Effector memory CD8-positive, alpha-beta T cell (primary cell): ENCODE measurements around the gene CETP.
A peak's percentile ranks its signal among the peaks of the same experiment; 100 is the strongest.

Experiments used
- ATAC-seq: fragments of 150-1000 bp; cut with Tn5 transposase; replicated peaks from 2 replicates; pipeline ENCODE4 v1.10.0; 2021; ENCODE audit warnings: mild to moderate bottlenecking, moderate library complexity
- DNase-seq, 3 experiments: peaks; one replicate each; pipeline ENCODE4 v3.0.0; 2021
- H3K27ac Mint-ChIP-seq, 2 donors: one replicate each; pipeline ENCODE4 v1.8.0; 2022; ENCODE audit warnings: mild to moderate bottlenecking in 2 of 2, mixed read lengths in 2 of 2, moderate library complexity in 2 of 2
- H3K27me3 Mint-ChIP-seq, 2 donors: one replicate each; pipeline ENCODE4 v1.8.0; 2022; ENCODE audit warnings: mixed read lengths in 2 of 2
- H3K36me3 Mint-ChIP-seq: one replicate; pipeline ENCODE4 v1.8.0; 2022; ENCODE audit warnings: mild to moderate bottlenecking, moderate library complexity, mixed read lengths; ENCODE audit not compliant: insufficient read depth
- H3K4me1 Mint-ChIP-seq, 2 donors: one replicate each; pipeline ENCODE4 v1.8.0; 2022; ENCODE audit warnings: low read depth in 2 of 2, mixed read lengths in 2 of 2
- H3K4me3 Mint-ChIP-seq, 2 donors: one replicate each; pipeline ENCODE4 v1.8.0; 2022; ENCODE audit warnings: mild to moderate bottlenecking in 2 of 2, mixed read lengths in 2 of 2, moderate library complexity in 2 of 2
- H3K9me3 Mint-ChIP-seq, 2 donors: one replicate each; pipeline ENCODE4 v1.8.0; 2022; ENCODE audit warnings: mixed read lengths in 2 of 2
- total RNA-seq, 9 experiments: gene quantifications; one replicate each; lab custom pipeline; 2026; lab: John Stamatoyannopoulos, UW

CETP gene
- 0 to 0.49 (median 0.12) reads per million in 9 experiments for total RNA-seq

DNA sequence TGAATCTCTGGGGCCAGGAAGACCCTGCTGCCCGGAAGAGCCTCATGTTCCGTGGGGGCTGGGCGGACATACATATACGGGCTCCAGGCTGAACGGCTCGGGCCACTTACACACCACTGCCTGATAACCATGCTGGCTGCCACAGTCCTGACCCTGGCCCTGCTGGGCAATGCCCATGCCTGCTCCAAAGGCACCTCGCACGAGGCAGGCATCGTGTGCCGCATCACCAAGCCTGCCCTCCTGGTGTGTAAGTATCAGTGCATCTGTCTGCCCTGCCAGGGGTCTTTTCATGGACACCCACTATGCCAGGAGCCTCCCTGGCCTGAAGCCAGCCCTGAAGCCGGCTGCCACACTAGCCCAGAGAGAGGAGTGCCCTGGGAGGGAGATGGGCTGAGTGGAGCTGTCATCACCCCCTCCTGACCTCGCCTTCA lies at the start of gene CETP:
CETP (plus strand) TSS at position 100 of the 431 bp plus-strand sequence; CDS start at position 130, 30 bp downstream.
- Mint-ChIP-seq H3K9me3 (no peaks in the 10 kb centered on the region), H3K36me3 (no peaks in the 10 kb centered on the region), H3K27me3 (no peaks in the 10 kb centered on the region), H3K4me3 (peak within 1 kb of the TSS in 1 of 2 donors; percentile 12), H3K27ac (no peak within 1 kb of the TSS), H3K4me1 (peaks cover 15 to 17% of the 10 kb centered on the region in 2 donors)
- ATAC-seq (no peak), DNase-seq (no peak)

DNA sequence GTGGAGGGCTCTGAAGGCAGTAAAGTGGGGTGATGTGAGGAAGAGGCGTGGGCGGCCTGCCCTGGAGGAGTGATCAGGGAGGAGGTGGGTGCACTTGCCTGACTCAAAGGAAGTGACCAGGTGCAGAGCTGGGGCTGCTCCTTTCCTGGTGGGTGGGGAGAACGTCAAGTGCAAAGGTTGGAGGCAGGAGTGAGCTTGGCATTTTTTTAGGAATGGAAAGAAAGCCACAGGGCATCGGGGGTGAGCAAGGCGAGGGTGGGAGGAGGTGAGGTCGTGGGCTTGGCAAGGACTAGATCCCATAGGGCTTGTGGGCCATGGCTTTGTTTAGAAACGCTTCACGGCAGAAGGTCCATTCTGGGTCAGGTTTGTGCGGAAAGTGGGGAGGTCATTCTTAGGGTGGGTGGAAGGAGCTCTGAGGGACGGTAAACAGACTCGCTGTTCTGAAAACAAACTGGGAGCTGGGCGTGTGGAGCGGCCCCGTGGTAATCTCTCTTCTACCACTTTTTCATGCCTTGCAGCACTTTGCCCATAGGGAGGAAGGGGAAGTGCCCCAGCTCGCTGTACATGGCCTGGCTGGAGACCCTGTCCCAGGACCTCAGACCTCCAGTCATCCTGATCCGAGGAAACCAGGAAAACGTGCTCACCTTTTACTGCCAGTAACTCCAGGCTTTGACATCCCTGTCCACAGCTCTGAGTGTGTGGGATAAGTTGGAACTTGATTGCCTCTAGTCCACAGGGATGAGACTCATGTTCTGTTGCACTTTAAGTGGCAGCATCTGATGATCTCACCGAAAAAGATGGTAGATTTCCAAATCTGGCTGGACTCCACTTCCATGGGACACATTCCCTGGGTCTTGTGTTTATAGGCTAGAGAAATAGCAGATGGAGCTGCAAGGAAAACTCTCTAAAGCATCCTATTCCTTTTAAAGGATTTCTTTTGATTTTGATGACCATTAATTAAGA lies 48.7 kb upstream of the CETP start:
- ATAC-seq = no peak
- Mint-ChIP-seq H3K4me1 (peaks cover 13 to 16% of the 10 kb centered on the region in 2 donors), H3K27ac (no peak overlapping the region), H3K4me3 (no peak overlapping the region), H3K9me3 (no peaks in the 10 kb centered on the region), H3K36me3 (peaks cover 2% of the 10 kb centered on the region), H3K27me3 (peaks cover 7 to 23% of the 10 kb centered on the region in 2 donors)
- DNase-seq = no peak

GRCh38 chr16:56914896-56915295 lies 46.9 kb upstream of the CETP start:
- no peak for DNase-seq
- no peak overlapping the region for H3K27ac Mint-ChIP-seq
- no peak overlapping the region for H3K4me3 Mint-ChIP-seq
- H3K27me3 Mint-ChIP-seq = peaks cover 7 to 23% of the 10 kb centered on the region in 2 donors
- ATAC-seq = no peak
- peaks cover 13 to 20% of the 10 kb centered on the region in 2 donors for H3K4me1 Mint-ChIP-seq
- no peaks in the 10 kb centered on the region for H3K9me3 Mint-ChIP-seq
- H3K36me3 Mint-ChIP-seq = no peaks in the 10 kb centered on the region

DNA sequence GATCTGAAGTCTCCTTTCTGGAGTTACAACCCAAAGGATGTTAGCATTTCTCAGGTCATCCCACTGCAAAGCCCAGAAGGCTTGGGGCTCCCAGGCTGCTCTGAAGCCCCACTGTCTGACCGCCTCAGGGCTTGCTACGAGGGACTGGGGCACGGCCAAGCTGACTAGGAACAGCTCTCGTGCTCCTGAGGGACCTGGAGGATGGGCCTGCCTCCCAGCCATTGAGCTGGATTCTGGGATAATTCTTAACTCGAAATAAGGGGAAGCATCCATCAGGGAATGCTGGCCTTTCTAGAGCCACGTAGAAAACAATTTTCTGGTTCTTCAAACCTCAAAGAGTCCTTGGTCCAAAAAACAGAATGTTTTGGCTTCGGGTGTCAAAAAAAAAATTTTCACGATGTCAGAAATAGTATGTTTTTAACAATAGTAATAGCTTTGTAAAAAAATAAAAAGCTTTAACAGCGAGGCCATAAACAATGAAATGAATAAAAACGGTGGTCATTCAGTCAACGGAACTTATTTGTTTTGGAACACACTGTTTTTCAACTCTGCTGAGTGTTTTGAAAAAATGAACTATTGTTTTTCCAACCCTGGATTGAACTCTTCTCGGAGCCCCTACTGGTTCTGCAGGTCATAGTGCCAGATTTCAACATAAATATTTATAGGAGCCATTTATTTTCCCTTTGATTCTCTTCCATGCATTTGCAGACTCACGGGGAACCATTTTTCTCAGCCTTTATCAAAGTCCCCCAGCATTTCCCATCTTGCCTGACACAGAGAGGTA lies 46.2 kb upstream of the CETP start:
- H3K4me1 Mint-ChIP-seq = peaks cover 13 to 20% of the 10 kb centered on the region in 2 donors
- H3K27me3 Mint-ChIP-seq = peaks cover 7 to 23% of the 10 kb centered on the region in 2 donors
- no peak overlapping the region for H3K27ac Mint-ChIP-seq
- no peaks in the 10 kb centered on the region for H3K9me3 Mint-ChIP-seq
- H3K4me3 Mint-ChIP-seq = no peak overlapping the region
- DNase-seq = no peak
- H3K36me3 Mint-ChIP-seq = no peaks in the 10 kb centered on the region
- ATAC-seq = no peak

- DNase-seq (no peak), ATAC-seq (peak; percentile 91)
- peaks cover 13 to 18% of the 10 kb centered on the region in 2 donors for H3K4me1 Mint-ChIP-seq
- H3K4me3 Mint-ChIP-seq = peak overlapping the region; percentile 54 to 62
- peaks cover 7 to 23% of the 10 kb centered on the region in 2 donors for H3K27me3 Mint-ChIP-seq
- H3K27ac Mint-ChIP-seq = peak overlapping the region; percentile 34 to 66
- no peaks in the 10 kb centered on the region for H3K36me3 Mint-ChIP-seq
- H3K9me3 Mint-ChIP-seq = no peaks in the 10 kb centered on the region
Observed at GRCh38 chr16:56916571-56917403, 45.0 kb upstream of the CETP start.

- no peak overlapping the region for H3K4me3 Mint-ChIP-seq
- H3K36me3 Mint-ChIP-seq = no peaks in the 10 kb centered on the region
- H3K4me1 Mint-ChIP-seq = peaks cover 13 to 18% of the 10 kb centered on the region in 2 donors
- ATAC-seq (no peak), DNase-seq (no peak)
- peaks cover 0 to 11% of the 10 kb centered on the region in 2 donors for H3K27me3 Mint-ChIP-seq
- H3K9me3 Mint-ChIP-seq = no peaks in the 10 kb centered on the region
- no peak overlapping the region for H3K27ac Mint-ChIP-seq
Observed at GRCh38 chr16:56918467-56919012, 43.2 kb upstream of the CETP start.

- H3K36me3 Mint-ChIP-seq = no peaks in the 10 kb centered on the region
- H3K27me3 Mint-ChIP-seq = peaks cover 0 to 8% of the 10 kb centered on the region in 2 donors
- H3K4me3 Mint-ChIP-seq = no peak overlapping the region
- H3K27ac Mint-ChIP-seq = no peak overlapping the region
- no peak for ATAC-seq
- peaks cover 13 to 22% of the 10 kb centered on the region in 2 donors for H3K4me1 Mint-ChIP-seq
- H3K9me3 Mint-ChIP-seq = no peaks in the 10 kb centered on the region
- DNase-seq = no peak
Observed at GRCh38 chr16:56919099-56919800, 42.5 kb upstream of the CETP start.

DNA sequence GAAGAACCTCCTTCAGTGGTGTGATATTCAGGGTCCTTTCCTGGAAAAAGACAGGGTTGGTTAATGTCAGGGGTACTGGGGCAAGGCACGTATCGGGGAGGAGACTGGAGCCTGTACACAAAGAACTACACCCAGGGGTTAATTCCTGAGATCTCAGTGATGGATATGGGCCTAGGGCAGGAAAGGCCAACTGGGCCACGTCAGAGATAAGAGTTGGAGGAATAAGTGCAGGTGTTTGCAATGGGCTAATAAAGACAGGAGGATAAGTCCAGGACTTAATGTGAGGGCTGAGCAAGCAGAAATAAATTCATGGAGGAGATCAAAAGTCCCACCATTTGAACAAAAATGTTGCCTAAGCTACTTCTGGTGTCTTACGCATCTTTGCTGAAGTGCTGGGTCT lies 40.2 kb upstream of the CETP start:
- ATAC-seq (no peak), DNase-seq (no peak)
- Mint-ChIP-seq H3K27me3 (no peaks in the 10 kb centered on the region), H3K4me3 (no peak overlapping the region), H3K36me3 (no peaks in the 10 kb centered on the region), H3K27ac (peak overlapping the region in 1 of 2 donors; percentile 63), H3K4me1 (peaks cover 11 to 26% of the 10 kb centered on the region in 2 donors), H3K9me3 (no peaks in the 10 kb centered on the region)

- H3K9me3 Mint-ChIP-seq = no peaks in the 10 kb centered on the region
- no peak overlapping the region for H3K27ac Mint-ChIP-seq
- no peak for ATAC-seq
- H3K36me3 Mint-ChIP-seq = no peaks in the 10 kb centered on the region
- H3K4me1 Mint-ChIP-seq = peaks cover 0 to 12% of the 10 kb centered on the region in 2 donors
- H3K4me3 Mint-ChIP-seq = no peak overlapping the region
- H3K27me3 Mint-ChIP-seq = no peaks in the 10 kb centered on the region
- no peak for DNase-seq
Observed at GRCh38 chr16:56923481-56924091, 38.2 kb upstream of the CETP start.

DNA sequence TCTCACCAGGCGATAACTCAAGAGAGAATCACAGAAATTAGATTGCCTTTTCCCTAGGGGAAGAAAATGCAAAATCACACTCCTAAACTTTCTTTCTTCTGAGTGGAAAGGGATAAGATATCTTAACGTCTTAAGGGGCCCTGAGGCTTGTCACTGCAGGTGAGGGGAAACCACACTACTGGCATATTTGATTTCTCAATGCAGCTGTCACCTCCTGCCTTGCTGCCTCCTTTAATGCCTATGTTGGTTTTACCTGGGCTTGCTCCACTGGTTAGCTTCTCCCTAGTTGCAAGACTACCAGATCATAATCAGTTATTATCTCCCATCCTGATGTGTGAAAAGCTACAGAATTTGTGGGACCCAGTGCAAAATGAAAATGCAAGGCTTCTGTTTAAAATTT lies 34.3 kb upstream of the CETP start:
- Mint-ChIP-seq H3K4me1 (peaks cover under 1 to 15% of the 10 kb centered on the region in 2 donors), H3K36me3 (peaks cover 18% of the 10 kb centered on the region), H3K4me3 (no peak overlapping the region), H3K27me3 (no peaks in the 10 kb centered on the region), H3K9me3 (no peaks in the 10 kb centered on the region), H3K27ac (no peak overlapping the region)
- no peak for DNase-seq
- no peak for ATAC-seq

- DNase-seq (no peak), ATAC-seq (no peak)
- Mint-ChIP-seq H3K36me3 (peaks cover 36% of the 10 kb centered on the region), H3K4me3 (no peak overlapping the region), H3K9me3 (no peaks in the 10 kb centered on the region), H3K27me3 (no peaks in the 10 kb centered on the region), H3K27ac (no peak overlapping the region), H3K4me1 (peaks cover 15 to 19% of the 10 kb centered on the region in 2 donors)
Observed at GRCh38 chr16:56929639-56930038, 32.1 kb upstream of the CETP start.
